HEK293 (cell line): ENCODE results near the gene MOB1B.

Experiments
- CTCF ChIA-PET: fragments of 350-600 bp; formaldehyde crosslinking; extraction: SDS; loops from one replicate; lab custom pipeline; 2021; ENCODE audit warnings: antibody characterized with exemption; lab: Yijun Ruan, JAX
- POLR2A ChIA-PET: fragments of 300-600 bp; formaldehyde crosslinking; extraction: SDS; loops from one replicate; lab custom pipeline; 2020; ENCODE audit warnings: antibody characterized with exemption, inconsistent platforms; lab: Yijun Ruan, JAX
- H3K27ac ChIP-seq: fragments of 200-500 bp; sonication (Bioruptor generic); 2 replicates; pipeline ENCODE4 v1.5.1; 2014; ENCODE audit warnings: low read depth, low read length, control low read depth, inconsistent platforms; ENCODE audit errors: extremely low read depth
- H3K36me3 ChIP-seq, 2 experiments: fragments of 200-500 bp in 1 of 2; sonication (Bioruptor generic) in 1 of 2; 1 replicate in 1 of 2; 2 replicates in 1 of 2; pipeline ENCODE4 v1.5.1; 2014 to 2017; ENCODE audit warnings: inconsistent platforms in 2 of 2, low read length in 2 of 2; ENCODE audit not compliant: control insufficient read depth in 2 of 2, insufficient read depth in 1 of 2
- H3K4me1 ChIP-seq: fragments of 200-500 bp; sonication (Bioruptor generic); 2 replicates; pipeline ENCODE4 v1.5.1; 2014; ENCODE audit warnings: mild to moderate bottlenecking, low read length, inconsistent platforms; ENCODE audit not compliant: control insufficient read depth, insufficient read depth
- H3K4me3 ChIP-seq: 2 replicates; pipeline ENCODE4 v1.5.1; 2011; ENCODE audit warnings: low read depth, mild to moderate bottlenecking, control low read depth, low read length, moderate library complexity
- H3K9me3 ChIP-seq: fragments of 200-500 bp; sonication (Bioruptor generic); 2 replicates; pipeline ENCODE4 v1.5.1; 2014; ENCODE audit warnings: low read depth, low read length, inconsistent platforms; ENCODE audit not compliant: control insufficient read depth, insufficient read depth
- CTCF ChIP-seq: fragments of 450-650 bp; formaldehyde crosslinking; IDR thresholded peaks from 2 replicates; pipeline ENCODE4 v1.5.1; 2016; ENCODE audit warnings: missing biosample characterization, missing genetic modification characterization
- EGR2 ChIP-seq: fragments of 450-650 bp; formaldehyde crosslinking; IDR thresholded peaks from 2 replicates; pipeline ENCODE4 v1.5.1; 2016; ENCODE audit warnings: low read depth, missing biosample characterization, missing genetic modification characterization
- IKZF3 ChIP-seq: fragments of 450-650 bp; IDR thresholded peaks from 2 replicates; pipeline ENCODE4 v1.5.0; 2018; ENCODE audit warnings: missing biosample characterization, mild to moderate bottlenecking, missing genetic modification characterization, moderate library complexity
- TSHZ1 ChIP-seq: fragments of 450-650 bp; formaldehyde crosslinking; IDR thresholded peaks from 2 replicates; pipeline ENCODE4 v1.5.1; 2016; ENCODE audit warnings: missing biosample characterization, missing genetic modification characterization, borderline replicate concordance
- ZNF175 ChIP-seq: fragments of 450-650 bp; formaldehyde crosslinking; IDR thresholded peaks from 2 replicates; pipeline ENCODE4 v1.5.1; 2016; ENCODE audit warnings: missing biosample characterization, missing genetic modification characterization
- ZNF274 ChIP-seq, 2 experiments: fragments of 200-500 bp in 1 of 2; fragments of 450-650 bp in 1 of 2; sonication (Bioruptor generic) in 1 of 2; formaldehyde crosslinking in 1 of 2; IDR thresholded peaks; 2 replicates each; pipeline versions ENCODE4 v1.5.1 to v1.6.1; 2014 to 2016; ENCODE audit warnings: borderline replicate concordance in 1 of 2, inconsistent platforms in 1 of 2, low read length in 1 of 2, missing biosample characterization in 1 of 2, missing genetic modification characterization in 1 of 2
- ZNF341 ChIP-seq: fragments of 450-650 bp; formaldehyde crosslinking; IDR thresholded peaks from 2 replicates; pipeline ENCODE4; 2016; ENCODE audit warnings: low read depth, missing biosample characterization, missing genetic modification characterization
- ZNF518A ChIP-seq: fragments of 450-650 bp; formaldehyde crosslinking; conservative IDR thresholded peaks from 2 replicates; pipeline ENCODE4 v1.5.1; 2016; ENCODE audit warnings: low read depth, missing biosample characterization, missing genetic modification characterization
- ZNF558 ChIP-seq: fragments of 450-650 bp; formaldehyde crosslinking; IDR thresholded peaks from 2 replicates; pipeline ENCODE4 v1.5.1; 2016; ENCODE audit warnings: missing biosample characterization, missing genetic modification characterization
- ZNF837 ChIP-seq: fragments of 450-650 bp; formaldehyde crosslinking; IDR thresholded peaks from 2 replicates; pipeline ENCODE4 v1.5.1; 2016; ENCODE audit warnings: missing biosample characterization, missing genetic modification characterization
- ZNF843 ChIP-seq: fragments of 450-650 bp; formaldehyde crosslinking; IDR thresholded peaks from 2 replicates; pipeline ENCODE4 v1.5.1; 2016; ENCODE audit warnings: missing biosample characterization, missing genetic modification characterization

Gene MOB1B

DNA sequence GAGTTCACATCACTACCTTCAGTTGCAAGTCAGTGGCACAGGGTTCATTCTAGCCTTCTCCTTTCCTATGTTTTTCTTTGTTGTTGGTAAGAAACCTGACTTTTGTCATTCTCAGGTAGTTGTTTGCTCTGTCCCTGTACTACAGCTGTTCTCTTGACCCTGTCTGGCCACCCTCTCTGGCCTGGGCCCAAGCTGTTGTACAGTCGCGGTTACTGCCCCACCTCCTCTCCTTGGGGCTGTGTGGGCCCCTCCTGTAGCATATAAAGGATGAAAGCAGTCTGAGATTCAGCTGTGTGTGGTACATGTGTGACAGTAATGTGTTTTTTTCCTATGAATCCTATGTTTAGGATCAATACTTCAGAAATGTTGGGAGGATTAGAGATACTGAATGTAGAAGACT lies 12.5 kb downstream of the MOB1B start:
- Histone ChIP-seq H3K4me1 (0 out of 2 replicates have a peak, but pooled peaks cover 3% of the 10 kb centered on the region), H3K36me3 (no peaks in the 10 kb centered on the region; a peak in 1 of 3 replicates), H3K27ac (no peak overlapping the region), H3K4me3 (no peak overlapping the region)
- POLR2A ChIA-PET: no interaction called here
- TF ChIP-seq TSHZ1 (tag by site-specific recombination): no peak
- TF ChIP-seq ZNF341 (tag by site-specific recombination): 0 out of 2 replicates have a peak, but pooled peaks have one; percentile 31
- no peak for TF ChIP-seq CTCF (tag by site-specific recombination)
- TF ChIP-seq, all 188 proteins: peak for 1
- no peaks in the 10 kb centered on the region for H3K9me3 ChIP-seq
- CTCF ChIA-PET: no interaction called here

- H3K36me3 ChIP-seq: no peaks in the 10 kb centered on the region; a peak in 1 of 3 replicates
- TF ChIP-seq IKZF3: no peak
- no peak overlapping the region for H3K27ac ChIP-seq
- POLR2A ChIA-PET: no interaction called here
- H3K9me3 ChIP-seq: no peaks in the 10 kb centered on the region
- CTCF ChIA-PET: no interaction called here
- H3K4me3 ChIP-seq: no peak overlapping the region
- H3K4me1 ChIP-seq: 0 out of 2 replicates have a peak, but pooled peaks cover 3% of the 10 kb centered on the region
These were observed 13.1 kb downstream of the MOB1B start for GRCh38 chr4:70915036-70915815.

DNA sequence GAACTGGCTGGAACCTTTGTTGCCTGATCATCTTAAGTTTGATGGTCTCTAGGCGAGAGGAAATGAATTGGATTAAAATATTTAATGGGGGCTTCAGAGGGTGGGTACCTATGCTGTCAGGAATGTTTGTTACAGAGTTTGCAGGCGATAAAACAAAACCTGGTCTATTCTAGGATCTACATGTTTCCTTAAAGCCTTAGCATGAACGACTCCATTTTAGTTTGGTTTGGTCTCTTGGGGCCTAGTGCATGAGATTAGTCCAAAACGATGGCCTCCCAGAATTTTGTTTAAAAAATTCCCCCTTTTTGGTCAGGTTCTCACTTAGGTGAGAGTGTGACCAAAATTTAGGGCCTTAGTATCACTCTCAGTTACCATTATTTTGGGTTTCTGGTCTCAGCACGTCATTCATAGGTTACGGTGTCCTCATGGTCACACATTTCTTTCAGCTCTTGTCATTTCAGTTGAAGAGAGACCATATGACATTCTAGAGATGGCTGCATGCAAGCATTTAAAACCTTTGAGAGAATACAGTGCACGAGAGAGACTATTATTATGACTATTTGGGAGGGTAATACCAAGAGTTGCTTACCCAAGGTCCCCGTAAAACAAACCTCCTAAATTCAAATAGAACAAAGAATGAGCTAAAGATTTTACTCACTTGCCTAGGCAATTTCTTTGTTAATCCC lies 13.8 kb downstream of the MOB1B start:
- Histone ChIP-seq H3K9me3 (no peaks in the 10 kb centered on the region), H3K4me1 (0 out of 2 replicates have a peak, but pooled peaks cover 3% of the 10 kb centered on the region), H3K27ac (no peak overlapping the region), H3K36me3 (no peaks in the 10 kb centered on the region; a peak in 1 of 3 replicates), H3K4me3 (no peak overlapping the region)
- ChIA-PET POLR2A (no interaction called here), CTCF (no interaction called here)
- no peak for TF ChIP-seq ZNF274 (IDR thresholded peaks at IDR 0.05; ENCODE audit: low read length)
- TF ChIP-seq ZNF274 (tag by site-specific recombination; IDR thresholded peaks at IDR 0.05; ENCODE audit: borderline replicate concordance): no peak
- no peak for TF ChIP-seq ZNF518A (tag by site-specific recombination)
- no peak for TF ChIP-seq ZNF558 (tag by site-specific recombination)
- no peak for TF ChIP-seq EGR2 (tag by site-specific recombination)
- TF ChIP-seq ZNF843 (tag by site-specific recombination): no peak
- TF ChIP-seq ZNF175 (tag by site-specific recombination): no peak
- no peak for TF ChIP-seq ZNF837 (tag by site-specific recombination)
